Mammary epithelial cell (primary cell): ENCODE data around the gene TRAF4.
"Not testable (repeated sequence)": the region's sequence is repeated elsewhere in the genome, so short reads cannot be mapped to it uniquely, and the experiment has no call there.

Experiments used
- CTCF ChIP-seq, 2 donors: IDR thresholded peaks in 1 of 2; conservative IDR thresholded peaks in 1 of 2; 2 replicates each; pipeline ENCODE4 v1.5.1; 2011 to 2012; ENCODE audit warnings: inconsistent platforms in 2 of 2, low read length in 2 of 2, mild to moderate bottlenecking in 2 of 2, control low read depth in 1 of 2, low read depth in 1 of 2; ENCODE audit not compliant: insufficient read depth in 1 of 2; ENCODE audit errors: extremely low read depth in 1 of 2
- EZH2 ChIP-seq: IDR thresholded peaks from 2 replicates; pipeline ENCODE4 v1.6.1; 2012; ENCODE audit warnings: low read length, inconsistent platforms, borderline replicate concordance

- TF ChIP-seq CTCF (conservative IDR thresholded peaks at IDR 0.05 in 1 of 2, IDR thresholded peaks at IDR 0.05 in 1 of 2; ENCODE audit: extremely low read depth in 1 of 2, insufficient read depth in 1 of 2, low read depth in 1 of 2, low read length in 2 of 2); EZH2: not testable (repeated sequence)
Observed at GRCh38 chr17:28794846-28795441, 51.1 kb downstream of the TRAF4 start.
